GM19023 (cell line): ENCODE results near the gene DDX24.

Source experiments
- ATAC-seq: cut with Tn5 transposase; IDR thresholded peaks from one replicate; pipeline ENCODE4 v1.9.1; 2021; ENCODE audit warnings: mild to moderate bottlenecking, moderate library complexity; ENCODE audit not compliant: unreplicated experiment

The DDX24 gene

DNA sequence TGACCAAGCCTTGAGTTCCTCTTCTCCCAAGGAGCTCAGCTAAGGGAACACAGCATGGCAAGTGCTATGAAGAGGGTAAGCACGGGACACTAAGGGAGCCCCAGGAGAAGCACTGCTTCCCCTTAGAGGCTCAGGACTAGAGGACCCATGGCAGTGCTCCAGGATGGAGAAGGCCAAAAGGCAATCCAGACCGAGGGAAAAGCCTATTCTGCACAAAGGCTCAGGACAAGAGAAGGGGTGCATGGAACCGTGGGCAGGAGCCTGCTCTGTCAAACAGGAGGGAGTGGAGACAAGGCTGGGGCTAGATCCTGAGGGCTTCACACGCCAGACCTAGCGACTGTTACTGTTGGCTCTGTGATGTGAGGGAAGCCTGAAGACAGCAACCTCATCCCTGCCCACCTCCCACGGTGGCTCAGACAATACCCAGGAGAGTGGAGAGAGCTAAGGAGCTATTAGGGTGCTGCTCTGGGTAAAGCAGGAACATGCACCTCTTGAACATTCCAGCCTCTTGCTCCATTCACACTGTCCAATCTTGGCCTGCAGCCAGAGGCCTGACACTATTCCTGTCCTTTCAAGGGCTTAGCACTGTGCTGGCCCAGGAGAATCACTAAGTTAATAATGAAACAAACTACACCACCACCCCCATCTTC lies 30.6 kb downstream of the DDX24 start:
- no peak for ATAC-seq

- no peak for ATAC-seq
Measured at GRCh38 chr14:94049625-94050023, 31.4 kb downstream of the DDX24 start.

- no peak for ATAC-seq
Measured at GRCh38 chr14:94048691-94049624, 32.0 kb downstream of the DDX24 start.

DNA sequence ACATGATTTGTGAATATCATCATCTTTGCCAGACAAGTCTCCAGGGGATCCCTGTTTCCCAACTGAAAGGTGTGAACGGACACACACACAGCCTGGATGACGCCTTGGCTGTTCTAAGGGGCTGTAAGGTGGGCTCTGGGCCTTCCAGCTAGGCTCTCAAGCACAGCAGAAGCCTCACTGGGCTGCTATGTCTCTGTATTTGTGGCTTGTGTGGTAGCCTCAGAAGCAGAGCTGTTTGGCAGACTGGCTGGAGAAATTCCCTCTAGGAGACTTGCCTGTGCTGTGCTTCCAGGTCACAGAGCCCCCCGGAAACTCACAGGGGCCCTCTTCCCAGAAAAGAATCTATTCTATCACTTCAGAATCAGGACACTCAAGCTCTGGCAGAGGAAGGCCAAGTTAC lies 33.4 kb downstream of the DDX24 start:
- no peak for ATAC-seq

DNA sequence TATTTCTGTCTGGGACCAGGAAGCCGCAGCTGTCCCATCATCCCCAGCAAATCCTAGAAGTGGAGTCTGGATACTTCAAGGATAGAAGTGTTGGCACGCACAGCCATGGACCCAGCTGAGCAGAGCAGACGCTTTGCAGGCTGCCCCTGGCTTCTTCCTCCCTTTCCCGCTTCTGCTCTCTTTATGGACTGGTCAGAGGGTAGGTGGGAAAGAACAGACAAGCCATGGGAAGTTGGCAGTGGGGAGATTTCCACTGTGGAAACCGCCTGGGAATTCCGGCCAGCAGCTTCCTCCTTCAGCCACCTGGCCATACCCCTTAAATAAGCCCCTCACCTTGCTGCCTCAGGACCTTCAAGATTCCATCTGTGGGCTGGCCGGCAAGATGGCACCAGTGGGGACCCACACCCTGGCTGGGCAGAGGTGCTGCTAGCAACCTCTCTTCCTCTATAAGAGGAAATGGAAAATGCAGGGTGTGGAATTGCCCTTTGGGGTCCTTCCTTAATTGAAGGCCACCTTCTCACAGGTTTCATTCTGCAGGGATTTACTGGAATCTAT lies 34.2 kb downstream of the DDX24 start:
- no peak for ATAC-seq

- ATAC-seq, result no peak
Measured at GRCh38 chr14:94045563-94046345, 35.2 kb downstream of the DDX24 start.

GRCh38 chr14:94045101-94045500 lies 35.9 kb downstream of the DDX24 start:
- ATAC-seq, result no peak

- no peak for ATAC-seq
Measured at GRCh38 chr14:94044476-94045091, 36.4 kb downstream of the DDX24 start.

- no peak for ATAC-seq
Measured at GRCh38 chr14:94043756-94044475, 37.1 kb downstream of the DDX24 start.

DNA sequence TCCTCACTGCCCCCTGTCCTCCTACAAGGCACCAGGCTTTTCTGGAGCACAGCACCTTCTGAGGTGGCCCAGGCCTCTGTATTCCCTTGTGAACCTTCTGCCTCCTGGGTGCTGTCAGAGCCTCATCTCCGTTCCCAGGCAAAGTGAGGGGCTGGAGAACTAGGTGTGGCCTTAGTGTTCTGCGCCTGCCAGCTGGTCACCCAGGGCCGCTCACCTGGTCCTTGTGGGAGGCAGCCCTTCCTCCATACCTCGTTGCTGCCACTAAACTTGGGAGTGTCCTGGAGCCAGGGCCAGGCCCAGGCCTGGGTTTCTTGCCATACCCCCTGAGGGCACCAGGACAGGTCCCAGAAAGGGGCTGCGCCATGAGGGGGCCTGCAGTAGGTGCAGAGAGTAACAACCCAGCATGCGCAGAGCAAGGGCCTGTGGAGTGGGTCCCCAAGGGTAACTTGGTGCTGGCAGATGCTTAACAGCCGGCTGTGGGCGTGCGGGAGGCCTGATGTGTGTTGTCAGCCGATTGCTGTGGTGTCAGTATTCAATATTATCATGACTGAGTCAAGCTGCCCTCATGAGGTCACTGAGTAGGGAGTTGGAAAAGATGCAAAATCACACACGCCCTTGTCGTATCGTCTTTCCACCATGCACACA lies 37.8 kb downstream of the DDX24 start:
- no peak for ATAC-seq

DNA sequence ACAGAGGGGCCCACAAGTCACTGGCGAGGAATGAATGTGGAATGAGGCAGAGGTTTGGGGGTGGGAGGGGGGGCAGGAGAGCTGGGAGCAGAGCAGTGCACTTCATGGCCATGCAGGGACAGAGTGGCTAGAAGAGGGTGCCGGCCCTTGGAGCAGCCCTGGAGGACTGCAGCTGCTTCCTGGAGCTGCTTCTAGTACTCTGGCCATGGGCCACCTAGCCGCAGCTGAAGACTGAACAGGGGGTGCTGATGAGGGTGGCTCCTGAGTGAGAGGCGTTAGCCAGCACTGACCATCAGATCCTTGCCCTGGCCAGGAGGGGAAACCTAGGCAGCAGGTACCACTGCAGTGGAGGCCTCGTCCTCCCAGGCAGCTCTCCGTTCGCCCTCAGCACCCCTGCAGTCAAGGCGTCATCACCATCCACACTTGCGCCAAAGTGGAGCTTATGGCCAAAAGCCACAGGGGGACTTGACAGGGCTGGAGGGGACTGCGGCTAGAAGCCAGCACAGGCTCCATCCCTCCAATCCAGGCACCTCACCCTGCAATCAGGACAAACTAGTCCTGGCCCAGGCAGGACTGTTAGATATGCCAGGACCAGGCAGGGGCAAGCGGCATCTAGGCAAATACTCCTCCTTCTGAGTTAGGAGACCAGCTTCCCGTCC lies 38.4 kb downstream of the DDX24 start:
- ATAC-seq, result no peak

DNA sequence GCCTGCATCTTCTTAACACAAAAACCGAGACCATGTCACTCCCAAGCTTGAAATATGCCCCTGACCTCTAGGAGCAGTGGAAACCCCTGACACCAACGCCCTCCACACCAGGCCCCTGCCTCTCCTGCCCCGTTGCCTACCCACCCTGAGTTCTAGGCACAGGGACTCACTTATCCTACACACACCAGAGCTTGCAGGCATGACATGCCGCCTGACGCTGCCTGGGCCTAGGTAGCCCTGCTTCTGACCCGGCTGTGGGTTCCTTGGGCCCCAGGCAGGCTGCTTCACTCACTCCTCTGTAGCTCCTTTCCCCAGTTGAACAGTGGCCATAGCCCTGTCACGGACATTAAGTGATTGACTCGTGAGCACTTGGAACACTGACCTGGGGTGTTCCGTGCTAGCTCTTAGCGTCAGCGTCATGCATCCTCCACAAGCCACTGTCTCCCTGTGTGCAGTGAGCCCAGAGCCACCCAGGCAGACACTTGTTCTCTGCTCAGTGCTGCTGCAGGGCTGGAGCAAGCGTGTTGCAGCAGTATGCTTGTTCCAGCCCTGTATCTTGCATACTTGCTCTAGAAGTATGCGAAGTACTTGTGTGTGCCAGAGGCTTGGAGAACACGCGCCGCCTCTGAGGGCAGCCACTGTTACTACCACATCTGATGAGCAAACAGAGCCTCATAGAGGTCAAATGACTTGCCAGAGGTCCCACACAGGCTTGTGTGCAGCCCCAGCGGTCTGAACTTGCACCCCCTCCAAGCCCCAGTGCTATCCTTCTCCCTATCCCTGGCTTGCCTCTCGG lies 39.3 kb downstream of the DDX24 start:
- no peak for ATAC-seq

- no peak for ATAC-seq
Measured at GRCh38 chr14:94040796-94041195, 40.2 kb downstream of the DDX24 start.

DNA sequence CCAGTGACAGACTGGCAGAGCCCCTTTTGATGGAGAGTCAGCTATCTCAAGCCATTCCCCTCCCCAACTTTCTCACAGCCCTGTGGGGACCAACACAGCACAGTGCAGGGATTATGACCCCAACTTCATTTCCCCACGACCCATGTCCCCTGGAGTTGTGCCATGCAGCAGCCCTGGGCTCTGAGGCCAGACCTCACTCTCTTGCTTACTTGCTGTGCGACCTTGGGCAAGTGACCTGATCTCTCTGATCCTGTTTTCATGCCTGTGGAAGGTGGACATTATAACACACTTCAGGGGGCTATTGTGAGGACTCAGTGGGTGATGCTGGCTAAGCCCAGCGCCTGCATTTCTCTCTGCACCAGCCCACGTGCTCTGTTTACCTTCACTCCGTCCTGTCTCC lies 40.8 kb downstream of the DDX24 start:
- no peak for ATAC-seq

DNA sequence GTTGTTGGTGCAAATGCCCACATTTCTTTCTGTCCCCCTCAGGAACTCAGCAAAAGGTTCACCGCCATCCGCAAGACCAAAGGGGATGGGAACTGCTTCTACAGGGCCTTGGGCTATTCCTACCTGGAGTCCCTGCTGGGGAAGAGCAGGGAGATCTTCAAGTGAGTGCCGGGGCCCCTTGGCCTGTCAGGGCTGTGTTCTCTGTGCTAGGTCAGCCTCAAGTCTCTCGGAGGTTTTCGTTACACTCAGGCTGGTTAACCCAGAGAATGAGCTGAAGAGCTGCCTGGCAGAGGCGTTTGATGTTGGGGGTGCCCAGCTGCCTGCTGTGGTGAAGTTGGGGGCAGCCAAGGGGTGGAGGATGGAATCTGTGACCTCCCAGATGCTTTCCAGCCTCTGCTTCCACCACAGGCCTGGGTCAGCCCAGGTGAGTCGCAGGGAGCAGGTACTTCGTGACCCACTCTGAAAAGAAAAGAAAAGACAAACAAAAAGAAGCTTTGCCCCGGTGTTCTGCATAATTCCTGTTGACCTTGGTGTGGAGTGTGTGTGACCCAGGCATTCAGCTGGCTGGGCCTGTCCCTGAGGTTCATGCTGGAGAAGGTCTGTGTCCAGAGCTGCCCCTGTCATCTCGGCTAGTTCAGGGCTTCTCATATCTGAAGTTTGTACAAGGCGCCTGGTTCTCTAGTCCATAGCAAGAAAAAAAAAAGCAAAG lies 41.9 kb downstream of the DDX24 start:
- ATAC-seq, result no peak

DNA sequence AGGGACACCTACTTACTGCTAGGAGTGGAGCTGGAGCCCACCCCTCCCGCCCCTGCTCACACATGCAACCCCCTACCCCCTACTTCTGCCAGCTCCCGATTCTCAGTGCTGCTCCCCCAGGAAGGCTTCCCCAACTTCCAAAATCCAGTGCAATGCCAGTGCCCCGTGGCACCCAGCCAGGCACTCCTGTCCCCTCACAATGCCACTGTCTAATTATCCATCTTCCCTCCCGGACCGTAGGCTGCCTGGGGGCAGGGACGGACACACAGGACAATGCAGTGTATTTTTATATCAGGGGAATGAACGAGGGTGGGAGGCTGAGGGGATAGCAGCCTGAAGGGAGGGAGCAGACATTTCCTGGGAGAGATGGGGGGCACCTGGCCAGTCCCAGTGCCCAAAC lies 42.5 kb downstream of the DDX24 start:
- no peak for ATAC-seq

- no peak for ATAC-seq
Measured at GRCh38 chr14:94037954-94038353, 43.0 kb downstream of the DDX24 start.
